Neural progenitor cell (in vitro differentiated cells): ENCODE measurements around the gene CCT4.
"Not testable (repeated sequence)": the region's sequence is repeated elsewhere in the genome, so short reads cannot be mapped to it uniquely, and the experiment has no call there.

Experiments used
- EZH2 ChIP-seq: fragments of 200-600 bp; sonication (generic); IDR thresholded peaks from 2 replicates; pipeline ENCODE4 v1.6.1; 2017; ENCODE audit warnings: antibody characterized with exemption, mild to moderate bottlenecking, moderate library complexity
- EZH2phosphoT487 ChIP-seq: fragments of 200-600 bp; sonication (generic); IDR thresholded peaks from 2 replicates; pipeline ENCODE4 v1.6.1; 2017; ENCODE audit warnings: antibody characterized with exemption
- TF ChIP-seq, protein P1 (sequence below): fragments of 200-600 bp; sonication (generic); IDR thresholded peaks from 2 replicates; pipeline ENCODE4 v1.5.1; 2017; ENCODE audit warnings: antibody characterized with exemption, mild to moderate bottlenecking

GRCh38 chr2:61879351-61879750, 9.1 kb downstream of the CCT4 start:
- TF ChIP-seq, protein P1, sequence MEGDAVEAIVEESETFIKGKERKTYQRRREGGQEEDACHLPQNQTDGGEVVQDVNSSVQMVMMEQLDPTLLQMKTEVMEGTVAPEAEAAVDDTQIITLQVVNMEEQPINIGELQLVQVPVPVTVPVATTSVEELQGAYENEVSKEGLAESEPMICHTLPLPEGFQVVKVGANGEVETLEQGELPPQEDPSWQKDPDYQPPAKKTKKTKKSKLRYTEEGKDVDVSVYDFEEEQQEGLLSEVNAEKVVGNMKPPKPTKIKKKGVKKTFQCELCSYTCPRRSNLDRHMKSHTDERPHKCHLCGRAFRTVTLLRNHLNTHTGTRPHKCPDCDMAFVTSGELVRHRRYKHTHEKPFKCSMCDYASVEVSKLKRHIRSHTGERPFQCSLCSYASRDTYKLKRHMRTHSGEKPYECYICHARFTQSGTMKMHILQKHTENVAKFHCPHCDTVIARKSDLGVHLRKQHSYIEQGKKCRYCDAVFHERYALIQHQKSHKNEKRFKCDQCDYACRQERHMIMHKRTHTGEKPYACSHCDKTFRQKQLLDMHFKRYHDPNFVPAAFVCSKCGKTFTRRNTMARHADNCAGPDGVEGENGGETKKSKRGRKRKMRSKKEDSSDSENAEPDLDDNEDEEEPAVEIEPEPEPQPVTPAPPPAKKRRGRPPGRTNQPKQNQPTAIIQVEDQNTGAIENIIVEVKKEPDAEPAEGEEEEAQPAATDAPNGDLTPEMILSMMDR, result not testable (repeated sequence)
- not testable (repeated sequence) for TF ChIP-seq EZH2, EZH2phosphoT487
